Measurements from ENCODE around the gene DNAJC7. TPM values are rescaled to one million over a fixed set of nuclear protein-coding genes. Genes with fewer than 3 reads are reported as not detected.
"Not testable (repeated sequence)": the region's sequence is repeated elsewhere in the genome, so short reads cannot be mapped to it uniquely, and the experiment has no call there.

Gene DNAJC7
- total RNA-seq, 1 donor from 2014 or later, result 74.8 TPM

DNA sequence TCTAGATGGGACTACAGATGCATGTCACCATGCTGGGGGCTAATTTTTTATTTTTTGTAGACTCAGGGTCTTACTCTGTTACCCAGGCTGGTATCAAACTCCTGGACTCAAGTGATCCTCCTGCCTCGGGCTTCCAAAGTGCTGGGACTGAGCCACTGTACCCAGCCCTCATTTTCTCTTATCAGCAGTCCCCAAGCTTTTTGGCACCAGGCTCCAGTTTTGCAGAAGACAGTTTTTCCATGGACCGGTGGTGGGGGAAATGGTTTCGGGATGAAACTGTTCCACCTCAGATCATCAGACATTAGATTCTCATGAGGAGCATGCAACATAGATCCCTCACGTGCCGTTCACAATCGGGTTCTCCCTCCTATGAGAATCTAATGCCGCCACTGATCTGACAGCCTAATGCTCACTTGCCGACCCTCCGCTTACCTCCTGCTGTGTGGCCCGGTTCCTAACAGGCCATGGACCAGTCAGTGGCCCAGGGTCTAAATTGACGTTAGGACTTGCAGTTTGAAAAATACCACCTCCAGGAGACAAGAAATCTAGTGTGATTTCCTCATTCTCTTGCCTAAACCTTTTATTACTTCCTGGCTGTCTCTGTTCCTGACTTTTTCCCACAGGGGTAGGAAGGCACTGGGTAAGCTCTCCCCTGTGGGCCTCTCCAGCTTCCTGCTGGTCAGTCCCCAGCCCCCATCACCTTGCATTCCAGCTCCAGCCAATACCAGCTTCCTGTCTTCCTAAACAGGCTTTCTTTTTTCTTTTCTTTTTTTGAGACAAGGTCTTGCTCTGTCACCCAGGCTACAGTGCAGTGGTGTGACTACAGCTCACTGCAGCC lies 60.0 kb downstream of the DNAJC7 start:
- DNase-seq (ENCODE audit: low read depth, low spot score), result no peak

GRCh38 chr17:41956522-41956921 lies 60.7 kb downstream of the DNAJC7 start:
- no peak for DNase-seq (ENCODE audit: low read depth, low spot score)

DNA sequence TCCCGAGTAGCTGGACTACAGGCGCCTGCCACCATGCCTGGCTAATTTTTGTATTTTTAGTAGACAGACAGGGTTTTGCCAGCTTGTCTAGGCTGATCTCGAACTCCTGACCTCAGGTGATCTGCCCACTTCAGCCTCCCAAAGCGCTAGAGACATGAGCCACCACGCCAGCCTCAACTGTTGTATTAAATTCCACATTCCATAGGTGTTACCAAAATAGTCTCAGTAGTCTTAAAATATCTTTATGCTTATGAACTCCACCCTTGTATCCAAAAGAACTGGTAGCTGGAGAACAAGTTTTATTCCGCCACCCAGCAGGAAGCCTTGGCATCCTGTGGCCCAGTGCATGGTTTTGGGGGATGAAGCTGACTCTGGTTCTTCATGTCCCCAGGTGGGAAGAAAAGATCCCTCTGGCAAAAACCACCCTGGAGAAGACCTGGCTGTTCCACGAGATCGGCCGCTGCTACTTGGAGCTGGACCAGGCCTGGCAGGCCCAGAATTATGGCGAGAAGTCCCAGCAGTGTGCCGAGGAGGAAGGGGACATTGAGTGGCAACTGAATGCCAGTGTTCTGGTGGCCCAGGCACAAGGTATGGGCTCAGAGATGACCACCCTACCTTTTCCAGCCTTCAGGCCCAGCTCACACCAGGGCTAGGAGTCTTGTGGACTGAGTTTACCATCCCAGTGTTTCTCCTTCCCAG lies 68.3 kb downstream of the DNAJC7 start:
- DNase-seq (ENCODE audit: low read depth, low spot score), result no peak

DNA sequence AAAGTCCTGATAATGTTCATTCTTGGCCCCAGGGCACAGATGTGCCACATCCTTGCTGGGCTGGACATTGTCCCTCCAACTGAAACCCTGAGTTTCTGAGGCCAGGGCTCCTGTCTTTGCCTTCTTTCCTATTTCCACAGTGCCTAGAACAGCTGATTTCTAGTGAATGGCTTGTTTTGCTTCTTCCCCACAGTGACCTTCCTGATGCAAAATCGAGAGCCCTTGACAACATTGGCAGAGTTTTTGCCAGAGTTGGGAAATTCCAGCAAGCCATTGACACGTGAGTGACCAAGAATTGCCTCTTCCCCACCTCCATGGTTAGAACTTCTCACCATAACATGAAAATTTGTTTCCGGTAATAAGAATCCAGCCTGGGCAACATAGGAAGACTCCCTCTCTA lies 72.3 kb downstream of the DNAJC7 start:
- no peak for DNase-seq (ENCODE audit: low read depth, low spot score)

DNA sequence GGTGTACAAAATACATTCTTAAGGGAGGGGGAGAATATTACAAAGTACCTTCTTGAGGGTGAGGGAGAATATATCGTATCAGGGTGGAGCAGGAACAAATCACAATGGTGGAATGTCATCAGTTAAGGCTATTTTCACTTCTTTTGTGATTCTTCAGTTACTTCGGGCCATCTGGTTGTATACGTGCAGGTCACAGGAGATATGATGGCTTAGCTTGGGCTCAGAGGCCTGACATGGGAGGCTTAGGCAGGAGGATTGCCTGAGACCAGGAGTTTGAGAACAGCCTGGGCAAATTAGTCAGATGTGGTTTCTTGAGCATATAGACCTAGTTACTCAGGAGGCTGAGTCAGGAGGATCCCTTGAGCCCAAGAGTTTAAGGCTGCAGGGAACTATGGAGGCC lies 73.7 kb downstream of the DNAJC7 start:
- no peak for DNase-seq (ENCODE audit: low read depth, low spot score)

GRCh38 chr17:41942626-41943373 lies 74.4 kb downstream of the DNAJC7 start:
- DNase-seq (ENCODE audit: low read depth, low spot score), result no peak

DNA sequence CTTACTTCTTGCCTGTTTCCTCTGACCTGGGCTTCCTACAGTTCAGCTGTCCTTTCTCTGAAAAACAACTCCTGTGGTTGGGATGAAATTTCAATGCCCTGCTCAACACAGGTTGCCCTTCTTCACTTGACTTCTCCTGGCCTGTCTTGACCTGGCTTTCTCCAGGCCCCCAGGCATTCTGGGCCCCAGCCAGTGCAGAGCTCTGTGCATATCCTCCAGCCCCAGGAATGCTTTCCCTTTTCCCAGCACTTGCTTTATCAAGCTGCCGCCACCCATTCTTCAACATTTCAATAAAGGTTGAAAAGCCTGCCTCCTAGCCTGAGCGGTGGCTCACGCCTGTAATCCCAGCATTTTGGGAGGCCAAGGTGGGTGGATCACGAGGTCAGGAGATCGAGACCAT lies 76.1 kb downstream of the DNAJC7 start:
- no peak for DNase-seq (ENCODE audit: low read depth, low spot score)

DNA sequence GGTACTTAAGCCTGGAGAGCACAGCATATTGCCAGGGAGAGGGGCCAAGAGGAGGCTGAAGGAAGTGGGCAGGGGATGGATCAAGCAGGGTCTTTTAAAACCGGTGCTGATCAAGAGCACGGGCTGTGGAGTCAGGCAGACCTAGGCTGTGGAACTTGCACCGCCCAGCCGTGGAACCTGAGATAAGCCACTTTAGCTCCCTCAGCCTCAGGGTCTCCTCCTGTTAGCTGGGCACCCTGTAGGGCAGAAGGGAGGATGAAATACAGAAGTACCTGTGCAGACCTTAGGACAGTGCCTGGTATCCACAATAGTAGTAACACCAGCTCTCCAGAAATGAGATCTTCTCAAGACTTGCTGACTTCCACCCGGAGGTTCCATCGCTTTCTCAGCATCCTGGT lies 77.5 kb downstream of the DNAJC7 start:
- no peak for DNase-seq (ENCODE audit: low read depth, low spot score)

- DNase-seq (ENCODE audit: low read depth, low spot score), result no peak
Measured at GRCh38 chr17:41939044-41939692, 78.1 kb downstream of the DNAJC7 start.

- no peak for DNase-seq (ENCODE audit: low read depth, low spot score)
Measured at GRCh38 chr17:41937970-41938954, 79.0 kb downstream of the DNAJC7 start.

- DNase-seq (ENCODE audit: low read depth, low spot score), result no peak
Measured at GRCh38 chr17:41935641-41936040, 81.6 kb downstream of the DNAJC7 start.

GRCh38 chr17:41932816-41933389 lies 84.3 kb downstream of the DNAJC7 start:
- no peak for DNase-seq (ENCODE audit: low read depth, low spot score)

GRCh38 chr17:41931715-41932114 lies 85.5 kb downstream of the DNAJC7 start:
- DNase-seq (ENCODE audit: low read depth, low spot score), result not testable (repeated sequence)

GRCh38 chr17:41930833-41931156 lies 86.4 kb downstream of the DNAJC7 start:
- DNase-seq (ENCODE audit: low read depth, low spot score), result not testable (repeated sequence)

DNA sequence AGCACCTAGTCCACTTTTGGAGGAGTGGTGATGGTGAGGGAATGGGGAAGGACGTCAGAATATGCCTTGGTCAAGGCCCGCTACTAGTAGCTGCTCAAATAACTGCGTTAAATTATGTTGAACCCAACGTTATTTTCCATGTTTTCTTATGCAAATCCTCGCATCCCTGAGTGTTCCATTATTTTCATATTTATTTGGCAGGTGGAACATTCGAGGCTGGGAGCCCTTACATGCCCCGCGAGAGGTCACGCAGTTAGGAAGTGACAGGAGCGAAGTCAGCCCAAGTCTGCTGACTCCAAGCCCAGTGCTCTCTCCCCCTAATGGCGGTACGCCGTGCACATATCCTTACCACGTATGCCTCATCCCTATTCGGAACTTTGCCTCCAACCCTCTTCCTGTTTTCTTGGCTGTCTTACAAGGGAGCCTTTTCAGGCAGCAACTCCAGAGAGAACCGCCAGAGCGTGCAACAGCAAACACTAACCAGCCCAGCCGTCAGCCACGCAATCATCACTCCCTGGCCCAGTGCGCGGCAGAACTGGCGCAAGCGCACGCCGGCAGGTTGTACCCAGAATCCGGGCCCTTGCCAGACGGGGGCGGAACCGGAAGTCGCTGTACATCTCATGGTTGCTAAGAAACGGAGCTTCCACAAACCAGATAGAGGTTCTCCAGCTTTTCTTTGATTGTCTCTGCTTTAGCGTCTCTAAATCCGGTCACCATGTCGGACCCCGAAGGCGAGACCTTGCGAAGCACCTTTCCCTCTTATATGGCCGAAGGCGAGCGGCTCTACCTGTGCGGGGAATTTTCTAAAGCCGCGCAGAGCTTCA lies 87.0 kb downstream of the DNAJC7 start, which contains the start of gene ODAD4:
TSS of gene ODAD4 (plus strand) at position 609 of the 824 bp plus-strand sequence. CDS start at position 716, 107 bp downstream.
- DNase-seq (ENCODE audit: low read depth, low spot score), result peak; percentile 92

- DNase-seq (ENCODE audit: low read depth, low spot score), result no peak
Measured at GRCh38 chr17:41928693-41929251, 88.5 kb downstream of the DNAJC7 start.

Data from pulmonary artery endothelial cell (primary cell).